GM21737 (cell line): ENCODE results near the gene PFKFB4.
"Not testable (repeated sequence)": the region's sequence is repeated elsewhere in the genome, so short reads cannot be mapped to it uniquely, and the experiment has no call there.

ENCODE experiments used
- ATAC-seq: cut with Tn5 transposase; IDR thresholded peaks from one replicate; pipeline ENCODE4 v1.9.1; 2021; ENCODE audit warnings: mild to moderate bottlenecking, moderate library complexity; ENCODE audit not compliant: unreplicated experiment

Gene PFKFB4

GRCh38 chr3:48502728-48503168 lies 53.9 kb downstream of the PFKFB4 start:
- no peak for ATAC-seq

GRCh38 chr3:48502121-48502520 lies 54.5 kb downstream of the PFKFB4 start:
- ATAC-seq: no peak

DNA sequence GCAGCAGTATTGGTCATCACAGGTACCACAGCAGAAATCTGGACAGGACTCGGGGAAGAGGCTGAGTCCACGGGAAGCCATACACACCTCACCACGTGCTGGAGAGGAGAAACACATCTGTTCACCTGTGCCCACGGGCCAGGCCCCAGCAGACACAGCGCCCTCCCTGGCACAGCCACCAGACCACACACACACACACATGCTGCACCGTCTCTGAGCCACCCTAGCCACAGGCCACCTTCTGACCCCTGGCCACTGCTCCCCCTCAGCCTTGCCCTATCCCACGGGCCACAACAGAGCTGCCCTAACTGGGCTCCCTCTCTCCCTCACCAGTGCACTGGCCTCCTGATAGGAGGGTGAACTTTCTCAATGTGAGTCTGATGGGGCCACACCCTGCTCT lies 55.4 kb downstream of the PFKFB4 start:
- no peak for ATAC-seq

DNA sequence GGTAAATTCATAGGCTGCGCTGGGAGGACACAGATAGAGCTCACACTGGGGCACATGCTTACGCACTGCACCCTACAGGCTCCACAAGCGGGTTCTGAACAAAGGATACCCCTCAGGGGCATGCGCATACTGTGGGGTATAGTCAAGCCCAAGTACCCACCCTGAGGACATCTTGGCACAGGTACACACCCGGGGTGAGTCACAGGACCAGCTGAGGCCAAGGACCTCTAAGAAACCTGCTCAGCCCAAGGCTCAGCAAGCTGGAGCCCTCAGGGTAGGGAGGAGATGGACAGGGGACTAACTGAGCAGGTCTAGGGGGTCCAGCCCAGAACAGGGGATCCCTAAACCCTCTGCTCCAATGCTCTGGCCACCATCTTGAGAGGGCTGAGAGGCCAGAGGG lies 55.9 kb downstream of the PFKFB4 start:
- no peak for ATAC-seq

DNA sequence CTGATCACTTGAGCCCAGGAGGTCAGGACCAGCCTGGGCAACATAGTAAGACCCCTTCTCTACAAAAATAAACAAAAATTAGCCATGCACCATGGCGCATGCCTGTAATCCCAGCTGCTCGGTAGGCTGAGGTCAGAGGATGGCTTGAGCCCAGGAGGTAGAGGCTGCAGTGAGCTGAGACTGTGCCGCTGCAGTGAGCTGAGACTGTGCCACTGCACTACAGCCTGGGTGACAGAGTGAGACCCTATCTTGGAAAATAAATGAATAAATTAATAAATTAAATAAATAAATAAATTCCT lies 63.5 kb downstream of the PFKFB4 start:
- no peak for ATAC-seq

- no peak for ATAC-seq
These were observed 64.0 kb downstream of the PFKFB4 start for GRCh38 chr3:48492461-48493202.

DNA sequence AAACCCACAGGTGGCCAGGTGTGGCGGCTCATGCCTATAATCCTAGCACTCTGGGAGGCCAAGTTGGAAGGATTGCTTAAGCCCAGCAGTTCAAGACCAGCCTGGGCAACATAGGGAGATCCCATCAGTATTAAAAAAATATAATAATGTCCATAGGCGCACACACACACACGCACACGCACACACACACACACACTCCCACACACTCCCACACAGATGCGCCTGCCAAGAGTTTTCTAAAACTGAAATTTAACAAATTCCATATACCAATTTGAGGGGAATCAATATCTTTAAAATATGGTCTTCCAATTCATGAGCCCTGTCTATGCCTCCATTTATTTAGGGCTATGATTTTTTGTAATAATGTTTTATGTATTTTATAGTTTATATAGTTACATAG lies 69.7 kb downstream of the PFKFB4 start:
- no peak for ATAC-seq

- not testable (repeated sequence) for ATAC-seq
These were observed 73.8 kb downstream of the PFKFB4 start for GRCh38 chr3:48482822-48483221.

DNA sequence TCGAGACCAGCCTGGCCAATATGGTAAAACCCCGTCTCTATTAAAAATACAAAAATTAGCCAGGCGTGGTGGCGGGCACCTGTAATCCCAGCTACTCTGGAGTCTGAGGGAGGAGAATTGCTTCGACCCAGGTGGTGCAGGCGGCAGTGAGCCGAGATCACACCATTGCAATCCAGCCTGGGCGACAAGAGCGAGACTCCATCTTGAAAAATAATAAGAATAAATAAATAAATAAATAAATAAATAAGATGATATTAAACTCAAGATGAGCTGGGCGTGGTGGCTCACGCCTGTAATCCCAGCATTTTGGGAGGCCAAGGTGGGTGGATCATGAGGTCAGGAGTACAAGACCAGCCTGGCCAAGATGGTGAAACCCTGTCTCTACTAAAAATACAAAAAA lies 75.7 kb downstream of the PFKFB4 start:
- ATAC-seq: not testable (repeated sequence)

DNA sequence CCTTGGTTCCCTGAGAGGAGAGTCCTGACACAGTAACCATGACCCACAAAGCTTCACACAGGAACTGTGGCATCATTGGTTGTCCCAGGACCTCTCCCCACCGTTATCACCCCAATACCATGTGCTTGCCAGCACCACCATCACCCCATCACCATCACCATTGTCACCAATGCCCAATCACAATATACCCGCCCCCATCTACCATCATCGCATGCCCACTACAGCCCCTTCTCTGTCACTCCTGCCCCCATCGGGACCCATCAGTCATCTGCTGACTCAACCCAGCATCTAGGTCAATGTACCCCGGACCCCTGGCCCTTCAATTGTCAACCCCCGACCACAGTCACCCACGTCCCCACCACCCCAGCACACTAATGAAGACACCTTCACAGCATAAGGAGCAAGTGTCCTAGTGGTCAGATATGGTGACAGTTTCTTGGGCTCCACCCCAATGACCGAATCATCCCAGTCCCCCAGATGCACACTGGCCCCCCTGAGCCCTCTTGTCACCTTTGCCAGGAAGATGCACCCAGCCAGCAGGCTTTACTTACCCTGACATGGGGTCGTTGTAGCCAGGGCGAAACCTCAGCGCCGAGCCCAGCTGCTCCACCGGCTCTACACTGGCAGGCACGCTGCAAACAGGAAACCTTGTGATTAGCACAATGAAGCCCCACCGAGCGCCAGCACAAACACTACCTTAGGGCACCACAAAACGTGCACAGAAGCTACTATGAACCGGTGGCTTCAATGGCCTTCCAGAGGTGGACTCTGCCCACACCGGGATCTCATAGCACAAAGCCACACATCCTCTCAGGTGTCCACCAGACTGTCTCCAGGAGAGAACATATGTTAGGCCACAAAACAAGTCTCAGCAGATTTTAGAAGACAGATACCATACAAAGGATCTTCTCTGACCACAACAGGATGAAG lies 77.7 kb downstream of the PFKFB4 start:
- no peak for ATAC-seq

GRCh38 chr3:48477959-48478520 lies 78.6 kb downstream of the PFKFB4 start:
- no peak for ATAC-seq

DNA sequence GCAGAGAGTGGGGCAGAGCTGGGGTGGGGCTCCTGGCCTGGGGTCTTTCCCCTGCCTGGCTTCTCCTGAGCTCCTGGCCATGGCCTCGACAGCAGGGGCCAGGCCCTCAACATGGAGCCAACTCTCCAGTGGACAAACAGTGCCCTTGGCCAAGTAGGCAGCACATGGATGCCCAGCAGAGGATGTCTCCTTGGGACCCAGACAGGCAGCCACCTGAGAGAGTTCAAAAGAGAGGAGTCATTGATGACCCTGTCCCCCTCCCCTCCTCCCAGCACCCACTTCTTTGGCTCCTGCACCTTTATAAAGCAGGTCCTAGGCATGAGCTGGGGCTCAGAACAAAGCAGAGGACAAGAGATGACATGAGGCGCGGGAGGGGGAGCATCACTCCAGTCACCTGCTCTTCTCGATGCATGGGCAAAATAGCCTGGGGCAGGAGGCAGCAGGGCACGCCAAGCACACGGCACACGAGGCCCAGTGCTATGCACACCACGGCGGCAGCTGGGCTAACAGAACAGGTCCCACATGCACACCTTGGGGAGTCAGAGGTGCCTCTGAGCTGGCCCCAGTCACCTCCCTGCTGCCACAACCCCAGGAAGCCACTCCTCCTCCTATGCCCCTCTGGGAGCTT lies 80.1 kb downstream of the PFKFB4 start:
- no peak for ATAC-seq

DNA sequence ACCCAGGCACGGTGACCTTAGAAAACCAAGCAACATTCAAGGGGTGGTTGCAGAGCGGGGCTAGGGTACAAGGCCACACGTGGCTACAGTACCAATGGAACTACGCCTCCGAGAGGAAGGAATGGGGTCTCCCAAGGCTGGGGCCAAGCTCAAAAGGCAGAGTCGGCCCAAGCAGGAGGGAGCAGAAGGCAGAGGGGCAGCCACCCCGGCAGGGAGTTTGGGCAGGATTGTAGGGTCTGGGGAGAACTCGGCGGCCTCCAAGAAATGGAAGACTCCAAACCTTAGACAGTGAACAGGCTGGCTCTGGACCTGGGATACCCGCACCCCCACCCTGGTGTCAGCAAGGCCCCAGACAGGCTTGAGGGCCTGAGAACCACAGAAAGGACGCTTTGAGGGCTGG lies 81.4 kb downstream of the PFKFB4 start:
- no peak for ATAC-seq

- ATAC-seq: no peak
These were observed 82.0 kb downstream of the PFKFB4 start for GRCh38 chr3:48474619-48475018.

- not testable (repeated sequence) for ATAC-seq
These were observed 82.6 kb downstream of the PFKFB4 start for GRCh38 chr3:48474031-48474430.

- ATAC-seq: no peak
These were observed 83.0 kb downstream of the PFKFB4 start for GRCh38 chr3:48473617-48473952.

- peak; percentile 80 for ATAC-seq
These were observed 83.5 kb downstream of the PFKFB4 start for GRCh38 chr3:48472923-48473616.

DNA sequence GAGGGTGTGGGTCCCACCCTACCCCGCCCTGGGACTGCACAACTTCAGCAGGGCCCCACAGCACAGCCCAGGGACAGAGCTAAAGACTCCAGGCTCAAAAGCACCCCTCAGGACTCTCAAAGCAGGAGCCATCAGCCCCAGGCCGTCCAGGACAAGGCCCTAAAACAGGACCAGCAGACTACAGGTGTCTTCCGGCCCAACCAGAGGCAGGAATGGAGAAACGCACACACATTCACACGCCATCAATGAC lies 84.0 kb downstream of the PFKFB4 start:
- peak; percentile 8 for ATAC-seq

- no peak for ATAC-seq
These were observed 86.3 kb downstream of the PFKFB4 start for GRCh38 chr3:48470286-48470685.

- ATAC-seq: no peak
These were observed 87.3 kb downstream of the PFKFB4 start for GRCh38 chr3:48469046-48469915.
